B cell (primary cell): ENCODE data around the gene IPO11. TPM values are rescaled to one million over a fixed set of nuclear protein-coding genes. Genes with fewer than 3 reads are reported as not detected.

Experiments used
- ATAC-seq: fragments of 200-7000 bp; cut with Tn5 transposase; one replicate; pipeline ENCODE4 v1.10.0; 2021; ENCODE audit warnings: low read depth, mild to moderate bottlenecking, moderate number of reproducible peaks, moderate library complexity
- CTCF ChIA-PET: fragments of 350-600 bp; sonication (Branson Sonifier 250); formaldehyde crosslinking; loops from one replicate; lab custom pipeline; 2021; ENCODE audit warnings: antibody characterized with exemption, inconsistent platforms; lab: Charles Lee
- POLR2A ChIA-PET: fragments of 350-600 bp; sonication (Branson Sonifier 250); formaldehyde crosslinking; loops from one replicate; lab custom pipeline; 2021; ENCODE audit warnings: antibody characterized with exemption; lab: Charles Lee
- DNase-seq: peaks from one replicate; pipeline ENCODE4 v3.0.0; 2013
- H2AFZ ChIP-seq: 2 replicates; pipeline ENCODE4 v1.6.1; 2012; ENCODE audit warnings: mild to moderate bottlenecking, low read depth, low read length; ENCODE audit not compliant: insufficient read depth, poor library complexity, severe bottlenecking
- H3K27ac ChIP-seq, 2 donors: 1 replicate in 1 of 2; 2 replicates in 1 of 2; pipeline ENCODE4 v1.5.1; 2012 to 2013; ENCODE audit warnings: low read length in 2 of 2, mild to moderate bottlenecking in 2 of 2, moderate library complexity in 1 of 2
- H3K27me3 ChIP-seq, 4 experiments: fragments of 200-600 bp in 1 of 4; sonication (generic) in 1 of 4; replicated peaks in 1 of 4; 1 replicate in 2 of 4; 2 replicates in 2 of 4; pipeline versions ENCODE4 v1.6.1 to v1.7.0; 2013 to 2016; ENCODE audit warnings: low read length in 3 of 4, mild to moderate bottlenecking in 2 of 4, mixed read lengths in 1 of 4, moderate library complexity in 1 of 4; ENCODE audit not compliant: insufficient read depth in 4 of 4, control insufficient read depth in 3 of 4; ENCODE audit errors: control extremely low read depth in 1 of 4
- H3K36me3 ChIP-seq, 2 experiments: replicated peaks in 1 of 2; 1 replicate in 1 of 2; 2 replicates in 1 of 2; pipeline versions ENCODE4 v1.6.1 to v1.7.1; 2013; ENCODE audit warnings: low read length in 1 of 2; ENCODE audit not compliant: insufficient read depth in 2 of 2, control insufficient read depth in 1 of 2; ENCODE audit errors: control extremely low read depth in 1 of 2, extremely low read depth in 1 of 2
- H3K4me1 ChIP-seq, 2 donors: fragments of 200-600 bp in 1 of 2; sonication (generic) in 1 of 2; 1 replicate in 1 of 2; 2 replicates in 1 of 2; pipeline versions ENCODE4 v1.5.1 to v1.6.1; 2013 to 2017; ENCODE audit warnings: low read length in 2 of 2; ENCODE audit not compliant: control insufficient read depth in 2 of 2, insufficient read depth in 2 of 2
- H3K4me2 ChIP-seq: replicated peaks from 2 replicates; pipeline ENCODE3; 2012; ENCODE audit warnings: mild to moderate bottlenecking, low read depth, low read length; ENCODE audit not compliant: poor library complexity, severe bottlenecking
- H3K4me3 ChIP-seq, 5 experiments: fragments of 200-600 bp in 1 of 5; sonication (generic) in 1 of 5; 1 replicate in 3 of 5; 2 replicates in 2 of 5; pipeline versions ENCODE4 v1.5.1 to v1.7.0; 2011 to 2016; ENCODE audit warnings: low read length in 4 of 5, mild to moderate bottlenecking in 4 of 5, low read depth in 2 of 5, control low read depth in 1 of 5, moderate library complexity in 1 of 5; ENCODE audit not compliant: insufficient read depth in 1 of 5; ENCODE audit errors: control extremely low read depth in 1 of 5, extremely low read depth in 1 of 5
- H3K79me2 ChIP-seq: fragments of 200-600 bp; sonication (generic); one replicate; pipeline ENCODE4 v1.6.0; 2016; ENCODE audit warnings: low read length; ENCODE audit not compliant: control insufficient read depth, insufficient read depth
- H3K9ac ChIP-seq: fragments of 200-600 bp; sonication (generic); 2 replicates; pipeline ENCODE4 v1.6.1; 2017; ENCODE audit warnings: mild to moderate bottlenecking, low read length, moderate library complexity
- H3K9me3 ChIP-seq, 3 donors: one replicate each; pipeline versions ENCODE4 v1.6.1 to v1.7.1; 2013; ENCODE audit warnings: low read length in 2 of 3; ENCODE audit not compliant: control insufficient read depth in 2 of 3, insufficient read depth in 1 of 3; ENCODE audit errors: control extremely low read depth in 1 of 3
- H4K20me1 ChIP-seq: 2 replicates; pipeline ENCODE4 v1.6.0; 2012; ENCODE audit warnings: mild to moderate bottlenecking, low read length; ENCODE audit not compliant: insufficient read depth, control insufficient read depth, poor library complexity, severe bottlenecking
- H3K27ac Mint-ChIP-seq: one replicate; pipeline ENCODE4 v1.8.0; 2021; ENCODE audit warnings: mixed read lengths
- H3K27me3 Mint-ChIP-seq: one replicate; pipeline ENCODE4 v1.8.0; 2021; ENCODE audit warnings: mixed read lengths
- H3K4me1 Mint-ChIP-seq: one replicate; pipeline ENCODE4 v1.8.0; 2021; ENCODE audit warnings: mixed read lengths
- H3K4me3 Mint-ChIP-seq: one replicate; pipeline ENCODE4 v1.8.0; 2021; ENCODE audit warnings: mixed read lengths
- H3K9me3 Mint-ChIP-seq: one replicate; pipeline ENCODE4 v1.8.0; 2022; ENCODE audit warnings: mixed read lengths; ENCODE audit not compliant: insufficient read depth
- EZH2 ChIP-seq: IDR thresholded peaks from 2 replicates; pipeline ENCODE4 v1.6.1; 2012; ENCODE audit warnings: borderline replicate concordance, low read depth, mild to moderate bottlenecking, moderate library complexity, low read length; ENCODE audit not compliant: insufficient read depth, poor library complexity, severe bottlenecking
- WGBS: methylation state at CpG from one replicate; pipeline ENCODE4 v1.1.5; 2013; ENCODE audit warnings: missing lambda C conversion rate; ENCODE audit not compliant: insufficient coverage; 5-methylcytosine and 5-hydroxymethylcytosine counted together
- intact Hi-C: fragments of 100-400 bp; cut with micrococcal nuclease; formaldehyde crosslinking; loops from one replicate; pipeline ENCODE4 v1.10.0; 2022
- polyA plus RNA-seq: library from polyadenylated mRNA; depleted of rRNA; stranded (reverse); fragments of >200 nt; gene quantifications from 2 replicates; pipeline ENCODE4 v1.2.3, GENCODE V29; 2012
- total RNA-seq, 2 donors: library from RNA; stranded (reverse); fragments of 120-200 nt in 1 of 2; gene quantifications; 1 replicate in 1 of 2; 2 replicates in 1 of 2; pipeline versions ENCODE4 v1.2.3 to v1.2.4, GENCODE V29; 2013 to 2022
- TF ChIP-seq, protein P1 (sequence below): fragments of 200-600 bp; IDR thresholded peaks from one replicate; pipeline ENCODE4 v1.8.0; 2022; ENCODE audit warnings: antibody characterized with exemption, mild to moderate bottlenecking

IPO11 gene
- total and polyA plus RNA-seq, 2 donors (not counting 1 experiment from before 2014, with no cell fraction given): 3.8 to 37.4 TPM

- Mint-ChIP-seq H3K9me3 (no peaks in the 10 kb centered on the region), H3K4me3 (no peak overlapping the region), H3K4me1 (no peaks in the 10 kb centered on the region), H3K27ac (no peak overlapping the region), H3K27me3 (no peaks in the 10 kb centered on the region)
- Histone ChIP-seq H3K27me3 (no peaks in the 10 kb centered on the region), H3K9ac (no peak overlapping the region), H2AFZ (no peak overlapping the region), H3K79me2 (no peaks in the 10 kb centered on the region), H4K20me1 (no peaks in the 10 kb centered on the region), H3K9me3 (no peaks in the 10 kb centered on the region), H3K36me3 (no peaks in the 10 kb centered on the region), H3K27ac (no peak overlapping the region), H3K4me2 (no peak overlapping the region), H3K4me1 (no peaks in the 10 kb centered on the region), H3K4me3 (no peak overlapping the region)
- CTCF ChIA-PET: no interaction called here
- intact Hi-C loops: no loop called here
- TF ChIP-seq, protein P1, sequence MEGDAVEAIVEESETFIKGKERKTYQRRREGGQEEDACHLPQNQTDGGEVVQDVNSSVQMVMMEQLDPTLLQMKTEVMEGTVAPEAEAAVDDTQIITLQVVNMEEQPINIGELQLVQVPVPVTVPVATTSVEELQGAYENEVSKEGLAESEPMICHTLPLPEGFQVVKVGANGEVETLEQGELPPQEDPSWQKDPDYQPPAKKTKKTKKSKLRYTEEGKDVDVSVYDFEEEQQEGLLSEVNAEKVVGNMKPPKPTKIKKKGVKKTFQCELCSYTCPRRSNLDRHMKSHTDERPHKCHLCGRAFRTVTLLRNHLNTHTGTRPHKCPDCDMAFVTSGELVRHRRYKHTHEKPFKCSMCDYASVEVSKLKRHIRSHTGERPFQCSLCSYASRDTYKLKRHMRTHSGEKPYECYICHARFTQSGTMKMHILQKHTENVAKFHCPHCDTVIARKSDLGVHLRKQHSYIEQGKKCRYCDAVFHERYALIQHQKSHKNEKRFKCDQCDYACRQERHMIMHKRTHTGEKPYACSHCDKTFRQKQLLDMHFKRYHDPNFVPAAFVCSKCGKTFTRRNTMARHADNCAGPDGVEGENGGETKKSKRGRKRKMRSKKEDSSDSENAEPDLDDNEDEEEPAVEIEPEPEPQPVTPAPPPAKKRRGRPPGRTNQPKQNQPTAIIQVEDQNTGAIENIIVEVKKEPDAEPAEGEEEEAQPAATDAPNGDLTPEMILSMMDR: no peak
- no peak for TF ChIP-seq EZH2
- POLR2A ChIA-PET: no interaction called here
- DNase-seq (no peak), ATAC-seq (no peak)
- 94% methylated on average over 5 of the region's 5 CpGs for WGBS
These were observed 208.2 kb downstream of the IPO11 start for GRCh38 chr5:62620761-62621160.

DNA sequence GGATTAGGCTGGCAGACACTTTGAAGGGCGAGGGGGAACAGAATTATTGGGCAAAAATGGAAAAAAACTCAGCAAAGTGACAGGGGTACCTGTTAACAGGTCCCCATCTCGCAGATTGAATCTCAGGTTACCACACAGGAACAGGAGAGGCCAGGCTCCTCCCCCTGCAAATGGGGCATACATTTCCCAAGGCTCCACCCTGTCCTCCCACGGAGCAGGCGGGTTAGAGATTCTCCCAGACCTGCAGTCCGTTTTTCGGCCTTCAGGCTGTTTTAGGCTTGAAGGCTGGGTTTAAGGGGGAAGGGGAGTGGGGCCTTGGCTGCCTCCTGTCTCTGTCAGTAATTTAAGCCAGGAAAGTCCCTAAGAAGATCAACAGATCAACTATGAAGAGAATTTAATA, 208.7 kb downstream of the IPO11 start:
- Histone ChIP-seq H3K9me3 (no peaks in the 10 kb centered on the region), H3K4me1 (no peaks in the 10 kb centered on the region), H3K9ac (no peak overlapping the region), H3K79me2 (no peaks in the 10 kb centered on the region), H3K4me3 (no peak overlapping the region), H3K27me3 (no peaks in the 10 kb centered on the region), H2AFZ (no peak overlapping the region), H3K36me3 (no peaks in the 10 kb centered on the region), H4K20me1 (no peaks in the 10 kb centered on the region), H3K27ac (no peak overlapping the region), H3K4me2 (no peak overlapping the region)
- POLR2A ChIA-PET: no interaction called here
- Mint-ChIP-seq H3K4me1 (no peaks in the 10 kb centered on the region), H3K27ac (no peak overlapping the region), H3K4me3 (no peak overlapping the region), H3K9me3 (no peaks in the 10 kb centered on the region), H3K27me3 (no peaks in the 10 kb centered on the region)
- TF ChIP-seq, protein P1: no peak
- TF ChIP-seq EZH2: no peak
- DNase-seq (no peak), ATAC-seq (no peak)
- intact Hi-C loops: no loop called here
- CTCF ChIA-PET: interaction anchor here (0.7 kb wide), 1 partner anchor 158 kb away, joined by 3 read pairs; no protein-coding TSS in a partner anchor
- WGBS: 100% methylated on average over 2 of the region's 6 CpGs
